ENCODE data around the gene MUC22. TPM values are rescaled to one million over a fixed set of nuclear protein-coding genes. Genes with fewer than 3 reads are reported as not detected.

Gene MUC22
- total RNA-seq (2013) = not detected
- not detected for polyA plus RNA-seq
- not detected in 2 replicates for polyA minus RNA-seq
- total RNA-seq = 0 to 0.58 (median 0) reads per million in 11 experiments

DNA sequence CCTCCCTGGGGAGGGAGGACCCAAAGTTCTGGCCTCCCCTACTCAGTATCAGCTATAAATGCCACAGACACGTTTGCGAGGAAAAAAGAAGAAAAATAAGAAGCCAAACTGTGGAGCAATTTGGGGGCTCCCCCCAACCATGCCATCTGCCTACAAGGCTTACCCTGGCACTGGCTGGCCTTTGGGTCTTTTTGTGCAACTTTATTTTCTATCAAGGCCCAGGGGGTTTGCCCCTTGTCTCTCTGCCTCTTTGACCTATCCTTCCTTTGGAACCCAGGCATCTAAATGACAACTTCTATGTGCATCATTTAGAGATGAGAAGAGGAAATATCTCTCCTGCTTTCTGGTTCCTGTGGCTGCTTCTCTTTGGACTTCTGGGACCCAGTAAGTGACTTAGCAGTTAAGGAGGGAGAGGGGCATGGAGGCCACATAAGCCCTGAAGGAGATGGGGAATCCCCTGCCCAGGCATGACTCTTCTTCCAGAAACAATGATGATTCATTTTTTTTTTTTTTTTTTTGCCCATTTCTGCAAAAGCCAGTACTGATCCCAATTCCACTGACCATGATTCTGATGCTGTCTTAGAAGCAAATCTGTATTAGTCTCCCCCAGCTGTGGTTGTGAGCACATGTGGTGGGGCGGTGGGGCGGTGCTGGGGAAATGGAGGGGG lies at the start of gene MUC22:
Gene MUC22 (plus strand): TSS at position 82 of the 668 bp plus-strand sequence. CDS start 233 bp downstream, at position 315.
- Histone ChIP-seq H3K79me2 (ENCODE audit: insufficient read depth, low read length) (no peaks in the 10 kb centered on the region), H3K4me2 (replicated peaks; ENCODE audit: extremely low read depth, low read length, poor library complexity, severe bottlenecking) (no peak within 1 kb of the TSS), H4K20me1 (ENCODE audit: insufficient read depth, low read length) (no peaks in the 10 kb centered on the region), H3K27ac (ENCODE audit: low read depth in 1 of 2, low read length in 2 of 2) (no peak within 1 kb of the TSS), H2AFZ (ENCODE audit: insufficient read depth, low read depth, low read length, poor library complexity, severe bottlenecking) (no peak within 1 kb of the TSS), H3K4me3 (replicated peaks in 1 of 3; ENCODE audit: low read depth in 2 of 3, low read length in 3 of 3) (no peak within 1 kb of the TSS), H3K27me3 (ENCODE audit: control insufficient read depth in 2 of 2, insufficient read depth in 2 of 2, low read length in 2 of 2) (peaks cover 0 to 11% of the 10 kb centered on the region in 2 donors), H3K9me3 (replicated peaks in 1 of 2; ENCODE audit: control insufficient read depth in 1 of 2, insufficient read depth in 1 of 2, low read length in 2 of 2) (no peaks in the 10 kb centered on the region), H3K36me3 (replicated peaks in 1 of 2; ENCODE audit: control insufficient read depth in 1 of 2, insufficient read depth in 2 of 2, low read length in 2 of 2) (no peaks in the 10 kb centered on the region), H3K9ac (ENCODE audit: insufficient read depth, low read length, poor library complexity, severe bottlenecking) (no peak within 1 kb of the TSS), H3K4me1 (ENCODE audit: control insufficient read depth in 1 of 2, insufficient read depth in 2 of 2, low read length in 2 of 2) (no peaks in the 10 kb centered on the region)
- Mint-ChIP-seq H3K9me3 (peaks cover 0 to 17% (median 6%) of the 10 kb centered on the region in 7 donors), H3K36me3 (no peaks in the 10 kb centered on the region), H3K27me3 (ENCODE audit: low read depth in 3 of 3) (peaks cover 2 to 25% (median 13%) of the 10 kb centered on the region in 3 donors), H3K4me3 (no peak within 1 kb of the TSS), H3K27ac (no peak within 1 kb of the TSS), H3K4me1 (no peaks in the 10 kb centered on the region)
- WGBS (ENCODE audit: insufficient coverage) = 92% methylated on average over 2 of the region's 4 CpGs
- intact Hi-C loops (cut with micrococcal nuclease) = no loop called here
- TF ChIP-seq, protein P1, sequence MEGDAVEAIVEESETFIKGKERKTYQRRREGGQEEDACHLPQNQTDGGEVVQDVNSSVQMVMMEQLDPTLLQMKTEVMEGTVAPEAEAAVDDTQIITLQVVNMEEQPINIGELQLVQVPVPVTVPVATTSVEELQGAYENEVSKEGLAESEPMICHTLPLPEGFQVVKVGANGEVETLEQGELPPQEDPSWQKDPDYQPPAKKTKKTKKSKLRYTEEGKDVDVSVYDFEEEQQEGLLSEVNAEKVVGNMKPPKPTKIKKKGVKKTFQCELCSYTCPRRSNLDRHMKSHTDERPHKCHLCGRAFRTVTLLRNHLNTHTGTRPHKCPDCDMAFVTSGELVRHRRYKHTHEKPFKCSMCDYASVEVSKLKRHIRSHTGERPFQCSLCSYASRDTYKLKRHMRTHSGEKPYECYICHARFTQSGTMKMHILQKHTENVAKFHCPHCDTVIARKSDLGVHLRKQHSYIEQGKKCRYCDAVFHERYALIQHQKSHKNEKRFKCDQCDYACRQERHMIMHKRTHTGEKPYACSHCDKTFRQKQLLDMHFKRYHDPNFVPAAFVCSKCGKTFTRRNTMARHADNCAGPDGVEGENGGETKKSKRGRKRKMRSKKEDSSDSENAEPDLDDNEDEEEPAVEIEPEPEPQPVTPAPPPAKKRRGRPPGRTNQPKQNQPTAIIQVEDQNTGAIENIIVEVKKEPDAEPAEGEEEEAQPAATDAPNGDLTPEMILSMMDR (IDR thresholded peaks at IDR 0.05) = no peak
- DNase-seq = peak in 1 of 3 donors; percentile 16

GRCh38 chr6:30960907-30961673 lies 49.2 kb upstream of the MUC22 start:
- no peaks in the 10 kb centered on the region for H3K9me3 Mint-ChIP-seq
- H3K9ac ChIP-seq (ENCODE audit: insufficient read depth, low read length, poor library complexity, severe bottlenecking) = no peak overlapping the region
- no peak overlapping the region for H3K27ac ChIP-seq (ENCODE audit: low read depth in 1 of 2, low read length in 2 of 2)
- H4K20me1 ChIP-seq (ENCODE audit: insufficient read depth, low read length) = no peaks in the 10 kb centered on the region
- H3K27me3 ChIP-seq (ENCODE audit: control insufficient read depth in 2 of 2, insufficient read depth in 2 of 2, low read length in 2 of 2) = peaks cover 17 to 25% of the 10 kb centered on the region in 2 donors
- no peaks in the 10 kb centered on the region for H3K36me3 Mint-ChIP-seq
- no peaks in the 10 kb centered on the region for H3K36me3 ChIP-seq (replicated peaks in 1 of 2; ENCODE audit: control insufficient read depth in 1 of 2, insufficient read depth in 2 of 2, low read length in 2 of 2)
- no peak overlapping the region for H3K4me2 ChIP-seq (replicated peaks; ENCODE audit: extremely low read depth, low read length, poor library complexity, severe bottlenecking)
- no peaks in the 10 kb centered on the region for H3K79me2 ChIP-seq (ENCODE audit: insufficient read depth, low read length)
- intact Hi-C loops (cut with micrococcal nuclease) = no loop called here
- H3K27me3 Mint-ChIP-seq (ENCODE audit: low read depth in 3 of 3) = peaks cover 31 to 50% (median 38%) of the 10 kb centered on the region in 3 donors
- H3K9me3 ChIP-seq (replicated peaks in 1 of 2; ENCODE audit: control insufficient read depth in 1 of 2, insufficient read depth in 1 of 2, low read length in 2 of 2) = no peaks in the 10 kb centered on the region
- H2AFZ ChIP-seq (ENCODE audit: insufficient read depth, low read depth, low read length, poor library complexity, severe bottlenecking) = no peak overlapping the region
- DNase-seq = no peak
- peaks cover 1 to 2% of the 10 kb centered on the region in 2 donors for H3K4me1 ChIP-seq (ENCODE audit: control insufficient read depth in 1 of 2, insufficient read depth in 2 of 2, low read length in 2 of 2)
- H3K27ac Mint-ChIP-seq = no peak overlapping the region
- WGBS (ENCODE audit: insufficient coverage) = 92% methylated on average over 3 of the region's 9 CpGs
- TF ChIP-seq, protein P1 (IDR thresholded peaks at IDR 0.05) = no peak
- peaks cover under 1% of the 10 kb centered on the region for H3K4me1 Mint-ChIP-seq
- H3K4me3 Mint-ChIP-seq = no peak overlapping the region
- no peak overlapping the region for H3K4me3 ChIP-seq (replicated peaks in 1 of 3; ENCODE audit: low read depth in 2 of 3, low read length in 3 of 3)

All from CD14-positive monocyte (primary cell).